ENCODE results near the gene UCN2. TPM values are rescaled to one million over a fixed set of nuclear protein-coding genes. Genes with fewer than 3 reads are reported as not detected.

Gene UCN2
- total and polyA plus RNA-seq, 4 experiments from 2014 or later: not detected

DNA sequence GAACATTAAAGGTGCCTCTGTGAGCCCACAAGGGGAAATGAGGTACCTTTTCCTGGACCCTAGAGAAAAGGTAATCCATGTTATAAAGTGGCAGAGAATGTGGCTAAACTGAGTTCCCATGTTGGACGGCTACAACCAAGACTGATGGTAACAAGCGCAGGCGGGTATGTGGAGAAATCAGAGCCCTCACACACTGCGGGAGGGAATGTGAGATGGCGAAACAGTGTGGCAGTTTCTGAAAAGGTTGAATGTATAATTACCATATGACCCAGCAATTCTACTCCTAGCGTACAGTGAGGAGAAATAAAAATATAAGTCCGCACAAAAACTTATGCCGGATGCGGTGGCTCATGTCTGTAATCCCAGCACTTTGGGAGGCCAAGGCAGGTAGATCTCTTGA is 35.5 kb downstream of the UCN2 start:
- H3K27me3 ChIP-seq (ENCODE audit: insufficient read depth, low read length): no peaks in the 10 kb centered on the region
- H3K4me3 ChIP-seq (ENCODE audit: low read length in 2 of 2): no peak overlapping the region
- intact Hi-C loops (cut with micrococcal nuclease): no loop called here
- H3K9me3 ChIP-seq (ENCODE audit: control insufficient read depth in 1 of 2, low read length in 2 of 2): no peaks in the 10 kb centered on the region
- no peaks in the 10 kb centered on the region for H3K27me3 Mint-ChIP-seq
- H3K27ac Mint-ChIP-seq: peak overlapping the region in 1 of 7 donors; percentile 23
- H3K27ac ChIP-seq (ENCODE audit: low read depth, low read length): no peak overlapping the region
- DNase-seq: no peak
- no peaks in the 10 kb centered on the region for H3K36me3 Mint-ChIP-seq
- H3K36me3 ChIP-seq (ENCODE audit: insufficient read depth, low read length): no peaks in the 10 kb centered on the region
- no peaks in the 10 kb centered on the region for H3K9me3 Mint-ChIP-seq
- H3K4me1 Mint-ChIP-seq: peaks cover 0 to 7% (median 2%) of the 10 kb centered on the region in 4 donors
- POLR2A ChIA-PET (ENCODE audit: partially characterized antibody): no interaction called here
- H3K4me3 Mint-ChIP-seq: no peak overlapping the region
- H3K4me1 ChIP-seq (ENCODE audit: insufficient read depth, low read length): no peaks in the 10 kb centered on the region
- CTCF ChIA-PET (ENCODE audit: partially characterized antibody): interaction anchor here (0.7 to 0.9 kb wide), 2 partner anchors 92 kb away, joined by 3 to 5 read pairs; no protein-coding TSS in a partner anchor

GRCh38 chr3:48524970-48525369 is 38.6 kb downstream of the UCN2 start:
- Histone ChIP-seq H3K4me3 (ENCODE audit: low read length in 2 of 2) (no peak overlapping the region), H3K36me3 (ENCODE audit: insufficient read depth, low read length) (no peaks in the 10 kb centered on the region), H3K27ac (ENCODE audit: low read depth, low read length) (no peak overlapping the region), H3K9me3 (ENCODE audit: control insufficient read depth in 1 of 2, low read length in 2 of 2) (no peaks in the 10 kb centered on the region), H3K4me1 (ENCODE audit: insufficient read depth, low read length) (peaks cover 7% of the 10 kb centered on the region), H3K27me3 (ENCODE audit: insufficient read depth, low read length) (no peaks in the 10 kb centered on the region)
- intact Hi-C loops (cut with micrococcal nuclease): no loop called here
- ChIA-PET CTCF (ENCODE audit: partially characterized antibody) (interaction anchor here (0.9 to 1.2 kb wide), 3 partner anchors 18 to 91 kb away, joined by 3 read pairs; no protein-coding TSS in a partner anchor), POLR2A (ENCODE audit: partially characterized antibody) (no interaction called here)
- H3K4me1 Mint-ChIP-seq: peaks cover 1 to 20% (median 5%) of the 10 kb centered on the region in 4 donors
- no peaks in the 10 kb centered on the region for H3K27me3 Mint-ChIP-seq
- H3K9me3 Mint-ChIP-seq: no peaks in the 10 kb centered on the region
- peak overlapping the region in 1 of 7 donors; percentile 56 for H3K27ac Mint-ChIP-seq
- H3K36me3 Mint-ChIP-seq: no peaks in the 10 kb centered on the region
- no peak overlapping the region for H3K4me3 Mint-ChIP-seq
- DNase-seq: no peak

GRCh38 chr3:48521635-48522034 is 41.9 kb downstream of the UCN2 start:
- intact Hi-C loops (cut with micrococcal nuclease): no loop called here
- Mint-ChIP-seq H3K9me3 (no peaks in the 10 kb centered on the region), H3K4me1 (peaks cover 22 to 54% (median 33%) of the 10 kb centered on the region in 4 donors), H3K27ac (no peak overlapping the region), H3K27me3 (no peaks in the 10 kb centered on the region), H3K4me3 (no peak overlapping the region), H3K36me3 (no peaks in the 10 kb centered on the region)
- Histone ChIP-seq H3K4me1 (ENCODE audit: insufficient read depth, low read length) (peaks cover 41% of the 10 kb centered on the region), H3K9me3 (ENCODE audit: control insufficient read depth in 1 of 2, low read length in 2 of 2) (no peaks in the 10 kb centered on the region), H3K4me3 (ENCODE audit: low read length in 2 of 2) (no peak overlapping the region), H3K27ac (ENCODE audit: low read depth, low read length) (no peak overlapping the region), H3K27me3 (ENCODE audit: insufficient read depth, low read length) (no peaks in the 10 kb centered on the region), H3K36me3 (ENCODE audit: insufficient read depth, low read length) (no peaks in the 10 kb centered on the region)
- DNase-seq: no peak
- ChIA-PET POLR2A (ENCODE audit: partially characterized antibody) (no interaction called here), CTCF (ENCODE audit: partially characterized antibody) (interaction anchor here (3.9 kb wide), 1 partner anchor 86 kb away, joined by 15 read pairs; no protein-coding TSS in a partner anchor)

DNA sequence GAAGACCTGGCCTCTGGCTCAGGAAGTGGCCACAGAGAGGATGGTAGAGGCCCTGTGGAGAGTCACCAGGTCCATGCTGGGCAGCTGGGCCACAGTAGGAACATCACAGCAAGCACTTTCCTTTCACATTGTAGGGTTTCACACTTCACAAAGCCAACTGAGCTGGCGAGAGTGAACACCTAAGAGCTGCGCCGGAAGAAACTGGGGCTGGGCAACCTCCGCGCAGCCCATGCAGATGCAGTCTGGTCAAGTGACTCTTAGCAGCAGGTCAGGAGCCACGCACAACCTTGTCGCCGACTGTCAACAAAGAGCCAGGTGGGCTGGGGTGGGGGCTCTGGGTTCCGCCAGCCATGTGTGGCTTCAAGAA is 44.3 kb downstream of the UCN2 start:
- intact Hi-C loops (cut with micrococcal nuclease): no loop called here
- CTCF ChIA-PET (ENCODE audit: partially characterized antibody): interaction anchor here (1.5 to 3.9 kb wide), 3 partner anchors 20 to 118 kb away, joined by 3 to 15 read pairs (median 9); no protein-coding TSS in a partner anchor

GRCh38 chr3:48518638-48519276 is 44.8 kb downstream of the UCN2 start:
- DNase-seq: peak in 1 of 5 donors; percentile 22
- Mint-ChIP-seq H3K4me1 (peaks cover 43 to 74% (median 58%) of the 10 kb centered on the region in 4 donors), H3K27me3 (no peaks in the 10 kb centered on the region), H3K27ac (peak overlapping the region; percentile 22 to 81 (median 76)), H3K36me3 (no peaks in the 10 kb centered on the region), H3K4me3 (peak overlapping the region in 5 of 8 donors; percentile 35 to 60 (median 44)), H3K9me3 (no peaks in the 10 kb centered on the region)
- no peak overlapping the region for H3K27ac ChIP-seq (ENCODE audit: low read depth, low read length)
- intact Hi-C loops (cut with micrococcal nuclease): no loop called here
- no peak overlapping the region for H3K4me3 ChIP-seq (ENCODE audit: low read length in 2 of 2)
- ChIA-PET POLR2A (ENCODE audit: partially characterized antibody) (no interaction called here), CTCF (ENCODE audit: partially characterized antibody) (interaction anchor here (1.5 to 3.9 kb wide), 3 partner anchors 19 to 118 kb away, joined by 3 to 15 read pairs (median 9); no protein-coding TSS in a partner anchor)
- no peaks in the 10 kb centered on the region for H3K9me3 ChIP-seq (ENCODE audit: control insufficient read depth in 1 of 2, low read length in 2 of 2)
- peaks cover 70% of the 10 kb centered on the region for H3K4me1 ChIP-seq (ENCODE audit: insufficient read depth, low read length)
- H3K27me3 ChIP-seq (ENCODE audit: insufficient read depth, low read length): no peaks in the 10 kb centered on the region
- no peaks in the 10 kb centered on the region for H3K36me3 ChIP-seq (ENCODE audit: insufficient read depth, low read length)

More for the DNA sequence above, 44.3 kb downstream of the UCN2 start:
- Mint-ChIP-seq H3K36me3 (no peaks in the 10 kb centered on the region), H3K4me1 (peaks cover 38 to 73% (median 54%) of the 10 kb centered on the region in 4 donors), H3K9me3 (no peaks in the 10 kb centered on the region), H3K4me3 (peak overlapping the region in 1 of 8 donors; percentile 60), H3K27ac (peak overlapping the region in 5 of 7 donors; percentile 4 to 78 (median 55)), H3K27me3 (no peaks in the 10 kb centered on the region)
- Histone ChIP-seq H3K9me3 (ENCODE audit: control insufficient read depth in 1 of 2, low read length in 2 of 2) (no peaks in the 10 kb centered on the region), H3K27ac (ENCODE audit: low read depth, low read length) (no peak overlapping the region), H3K4me3 (ENCODE audit: low read length in 2 of 2) (no peak overlapping the region), H3K36me3 (ENCODE audit: insufficient read depth, low read length) (no peaks in the 10 kb centered on the region), H3K27me3 (ENCODE audit: insufficient read depth, low read length) (no peaks in the 10 kb centered on the region), H3K4me1 (ENCODE audit: insufficient read depth, low read length) (peaks cover 65% of the 10 kb centered on the region)
- POLR2A ChIA-PET (ENCODE audit: partially characterized antibody): no interaction called here
- no peak for DNase-seq

- ChIA-PET POLR2A (ENCODE audit: partially characterized antibody) (interaction anchor here (1.2 to 2.1 kb wide), 2 partner anchors 31 to 39 kb away, joined by 3 to 5 read pairs; no protein-coding TSS in a partner anchor), CTCF (ENCODE audit: partially characterized antibody) (interaction anchor here (3.9 kb wide), 1 partner anchor 82 kb away, joined by 15 read pairs; no protein-coding TSS in a partner anchor)
- no peaks in the 10 kb centered on the region for H3K9me3 ChIP-seq (ENCODE audit: control insufficient read depth in 1 of 2, low read length in 2 of 2)
- H3K4me1 Mint-ChIP-seq: peaks cover 44 to 81% (median 61%) of the 10 kb centered on the region in 4 donors
- H3K27ac ChIP-seq (ENCODE audit: low read depth, low read length): no peak overlapping the region
- no peaks in the 10 kb centered on the region for H3K36me3 ChIP-seq (ENCODE audit: insufficient read depth, low read length)
- no peaks in the 10 kb centered on the region for H3K9me3 Mint-ChIP-seq
- H3K27me3 ChIP-seq (ENCODE audit: insufficient read depth, low read length): no peaks in the 10 kb centered on the region
- H3K4me3 Mint-ChIP-seq: peak overlapping the region in 3 of 8 donors; percentile 54 to 60 (median 54)
- H3K4me3 ChIP-seq (ENCODE audit: low read length in 2 of 2): no peak overlapping the region
- H3K36me3 Mint-ChIP-seq: no peaks in the 10 kb centered on the region
- peaks cover 72% of the 10 kb centered on the region for H3K4me1 ChIP-seq (ENCODE audit: insufficient read depth, low read length)
- H3K27me3 Mint-ChIP-seq: no peaks in the 10 kb centered on the region
- intact Hi-C loops (cut with micrococcal nuclease): no loop called here
- H3K27ac Mint-ChIP-seq: peak overlapping the region in 6 of 7 donors; percentile 25 to 81 (median 57)
- DNase-seq: no peak
Measured at GRCh38 chr3:48518069-48518468, 45.5 kb downstream of the UCN2 start.

DNA sequence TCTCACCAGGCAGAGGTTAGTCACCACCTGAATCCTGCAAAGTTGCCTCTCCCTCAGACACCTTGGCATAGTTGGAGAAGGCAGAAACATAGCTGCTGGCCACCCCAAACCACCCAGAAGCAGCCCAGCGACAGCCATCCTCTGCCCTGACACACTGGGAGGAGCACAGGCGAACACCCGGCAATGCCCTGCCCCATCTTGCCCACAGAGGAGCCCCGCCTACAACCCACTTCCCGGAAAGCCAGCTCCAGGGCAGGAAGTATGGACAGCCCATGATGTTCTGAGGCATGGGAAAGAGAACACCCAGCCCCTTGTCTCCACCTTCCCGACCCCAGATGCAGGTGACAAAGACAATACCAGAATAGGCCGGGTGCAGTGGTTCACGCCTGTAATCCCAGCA is 47.0 kb downstream of the UCN2 start:
- Mint-ChIP-seq H3K9me3 (no peaks in the 10 kb centered on the region), H3K4me1 (peaks cover 50 to 81% (median 69%) of the 10 kb centered on the region in 4 donors), H3K27ac (peak overlapping the region in 6 of 7 donors; percentile 20 to 88 (median 73)), H3K27me3 (no peaks in the 10 kb centered on the region), H3K36me3 (no peaks in the 10 kb centered on the region), H3K4me3 (peak overlapping the region; percentile 41 to 83 (median 76))
- H3K4me1 ChIP-seq (ENCODE audit: insufficient read depth, low read length): peaks cover 80% of the 10 kb centered on the region
- peak overlapping the region in 1 of 2 donors; percentile 26 for H3K4me3 ChIP-seq (ENCODE audit: low read length in 2 of 2)
- H3K27ac ChIP-seq (ENCODE audit: low read depth, low read length): peak overlapping the region; percentile 6
- ChIA-PET CTCF (ENCODE audit: partially characterized antibody) (interaction anchor here (0.8 to 4.0 kb wide), 5 partner anchors 9 to 115 kb away, joined by 4 to 25 read pairs (median 7); no protein-coding TSS in a partner anchor), POLR2A (ENCODE audit: partially characterized antibody) (interaction anchor here (0.8 to 2.1 kb wide), 5 partner anchors 34 to 77 kb away, joined by 3 to 5 read pairs (median 4); partner anchors contain the start of genes ATRIP, CCDC51 and TMA7)
- intact Hi-C loops (cut with micrococcal nuclease): no loop called here
- no peaks in the 10 kb centered on the region for H3K9me3 ChIP-seq (ENCODE audit: control insufficient read depth in 1 of 2, low read length in 2 of 2)
- H3K27me3 ChIP-seq (ENCODE audit: insufficient read depth, low read length): no peaks in the 10 kb centered on the region
- DNase-seq: peak in 1 of 5 donors; percentile 18
- H3K36me3 ChIP-seq (ENCODE audit: insufficient read depth, low read length): no peaks in the 10 kb centered on the region
